ENCODE measurements around the gene DPYD. TPM values are rescaled to one million over a fixed set of nuclear protein-coding genes. Genes with fewer than 3 reads are reported as not detected.

DPYD gene
- total and polyA plus RNA-seq, 9 of the 15 experiments (the other 6 are each of a cell fraction or from before 2014, with no cell fraction given), result 0.03 to 0.25 (median 0.08) TPM; not detected in 2

- no peak for TF ChIP-seq CCNT2 (IDR thresholded peaks at IDR 0.05; ENCODE audit: borderline replicate concordance, extremely low read depth, insufficient read length, low read depth, low read length)
- no peak for TF ChIP-seq ZFP30 (CRISPR knock-in tag; IDR thresholded peaks at IDR 0.05; ENCODE audit: borderline replicate concordance)
- no peak for TF ChIP-seq ZBTB33 (CRISPR knock-in tag; IDR thresholded peaks at IDR 0.05)
- no peak for TF ChIP-seq POLR2B (IDR thresholded peaks at IDR 0.05; ENCODE audit: low read depth, partially characterized antibody)
- TF ChIP-seq GTF2A2 (tag; IDR thresholded peaks at IDR 0.05), result no peak
- no peak for TF ChIP-seq ZBTB9 (CRISPR knock-in tag; IDR thresholded peaks at IDR 0.05)
These were observed 556.7 kb downstream of the DPYD start (continued) for GRCh38 chr1:97364086-97364485.

GRCh38 chr1:97356309-97356708 lies 564.5 kb downstream of the DPYD start:
- H3K9me1 ChIP-seq (ENCODE audit: control insufficient read depth, insufficient read depth, low read length), result no peaks in the 10 kb centered on the region
- ATAC-seq, result no peak
- no peaks in the 10 kb centered on the region for H3K79me2 ChIP-seq (ENCODE audit: control insufficient read depth, insufficient read depth, low read length)
- intact Hi-C loops (cut with micrococcal nuclease) (no loop called here), in situ Hi-C loops (cut with MboI) (no loop called here)
- no peaks in the 10 kb centered on the region for H3K4me1 ChIP-seq (replicated peaks in 1 of 2; ENCODE audit: control insufficient read depth in 2 of 2, insufficient read depth in 2 of 2, low read length in 2 of 2)
- no peaks in the 10 kb centered on the region for H3K27me3 ChIP-seq (ENCODE audit: control insufficient read depth in 2 of 2, insufficient read depth in 2 of 2, low read length in 2 of 2)
- WGBS (ENCODE audit: insufficient coverage, low coverage, missing lambda C conversion rate), result 0% methylated on average over 1 of the region's 1 CpG
- DNase-seq (ENCODE audit: extremely low read depth in 1 of 4, low spot score in 3 of 4), result no peak
- no peak overlapping the region for H3K4me3 ChIP-seq
- CTCF ChIA-PET (ENCODE audit: low intra/inter-chr PET ratio), result no interaction called here
- no peaks in the 10 kb centered on the region for H4K20me1 ChIP-seq (replicated peaks; ENCODE audit: control insufficient read depth, insufficient read depth, low read length)
- H3K9ac ChIP-seq (ENCODE audit: insufficient read depth in 1 of 2, low read depth in 2 of 2, low read length in 2 of 2), result no peak overlapping the region
- no peaks in the 10 kb centered on the region for H3K36me3 ChIP-seq (ENCODE audit: control insufficient read depth, insufficient read depth, low read length)
- no peaks in the 10 kb centered on the region for H3K9me3 ChIP-seq (replicated peaks; ENCODE audit: control insufficient read depth, insufficient read depth, low read depth, low read length)
- H3K4me2 ChIP-seq (ENCODE audit: insufficient read depth, low read length), result no peak overlapping the region
- H3K27ac ChIP-seq (ENCODE audit: extremely low read depth, low read depth, low read length), result no peak overlapping the region
- no peak for FAIRE-seq
- H2AFZ ChIP-seq (ENCODE audit: low read depth, low read length), result no peak overlapping the region
- no TSS peak for BruUV-seq (replicated peaks)
- POLR2A ChIA-PET, result no interaction called here
- TF ChIP-seq MTF1 (CRISPR knock-in tag; IDR thresholded peaks at IDR 0.05; ENCODE audit: borderline replicate concordance) (no peak), HNRNPUL1 (IDR thresholded peaks at IDR 0.05; ENCODE audit: low read length) (no peak), FOXA1 (IDR thresholded peaks at IDR 0.05; ENCODE audit: borderline replicate concordance) (no peak), ZBTB8A (IDR thresholded peaks at IDR 0.05; ENCODE audit: partially characterized antibody) (no peak), TCF3 (CRISPR knock-in tag; IDR thresholded peaks at IDR 0.05) (no peak), PREB (CRISPR knock-in tag; IDR thresholded peaks at IDR 0.05) (no peak), ZNF398 (CRISPR knock-in tag; IDR thresholded peaks at IDR 0.05) (no peak), MYNN (IDR thresholded peaks at IDR 0.05) (no peak), MYNN (CRISPR knock-in tag; IDR thresholded peaks at IDR 0.05) (no peak), MED1 (CRISPR knock-in tag; IDR thresholded peaks at IDR 0.05; ENCODE audit: borderline replicate concordance) (no peak)
